Posterior cingulate gyrus (tissue), 11 donors: ENCODE measurements around the gene CAAP1.
"Not testable (repeated sequence)": the region's sequence is repeated elsewhere in the genome, so short reads cannot be mapped to it uniquely, and the experiment has no call there.

ENCODE experiments used
- DNase-seq, 10 donors: peaks; one replicate each; pipeline versions ENCODE4 v3.0.0 to v3.0.0-alpha.2; 2020 to 2021; ENCODE audit warnings: mixed read lengths in 3 of 10
- intact Hi-C: fragments of 100-400 bp; cut with DNase I; formaldehyde crosslinking; loops from one replicate; pipeline ENCODE4 v1.15.1; 2023

Gene CAAP1, protein sequence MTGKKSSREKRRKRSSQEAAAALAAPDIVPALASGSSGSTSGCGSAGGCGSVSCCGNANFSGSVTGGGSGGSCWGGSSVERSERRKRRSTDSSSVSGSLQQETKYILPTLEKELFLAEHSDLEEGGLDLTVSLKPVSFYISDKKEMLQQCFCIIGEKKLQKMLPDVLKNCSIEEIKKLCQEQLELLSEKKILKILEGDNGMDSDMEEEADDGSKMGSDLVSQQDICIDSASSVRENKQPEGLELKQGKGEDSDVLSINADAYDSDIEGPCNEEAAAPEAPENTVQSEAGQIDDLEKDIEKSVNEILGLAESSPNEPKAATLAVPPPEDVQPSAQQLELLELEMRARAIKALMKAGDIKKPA

DNA sequence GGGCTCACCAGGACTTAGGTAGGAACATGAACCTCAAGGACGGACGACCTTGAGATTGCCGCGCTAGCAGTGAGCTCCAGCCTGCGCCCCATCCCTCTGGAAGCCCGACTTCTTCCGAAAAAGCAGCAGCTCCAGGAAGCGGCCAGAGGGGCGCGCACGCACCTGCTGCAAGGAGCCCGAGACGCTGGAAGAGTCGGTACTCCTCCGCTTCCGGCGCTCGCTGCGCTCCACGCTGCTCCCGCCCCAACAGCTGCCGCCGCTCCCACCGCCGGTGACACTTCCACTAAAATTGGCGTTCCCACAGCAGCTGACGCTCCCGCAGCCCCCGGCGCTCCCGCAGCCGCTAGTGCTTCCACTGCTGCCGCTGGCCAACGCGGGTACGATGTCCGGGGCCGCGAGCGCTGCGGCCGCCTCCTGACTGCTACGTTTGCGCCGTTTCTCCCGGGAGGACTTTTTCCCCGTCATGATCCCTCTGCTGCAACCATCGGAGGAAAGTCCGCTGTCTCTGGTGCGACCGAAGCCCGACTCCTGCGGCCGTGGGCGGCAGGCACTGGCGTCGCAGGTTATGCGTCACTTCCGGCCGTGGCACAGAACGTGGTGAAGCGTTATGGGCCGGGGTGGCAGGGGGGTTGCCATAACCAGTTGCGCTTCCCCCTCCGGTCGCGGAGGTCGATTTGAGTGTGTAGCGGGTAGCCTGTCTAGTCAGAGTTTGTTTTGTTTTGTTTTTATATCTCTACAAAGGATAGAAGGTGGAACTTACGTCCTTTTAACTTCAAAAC is at the start of gene CAAP1:
TSS of gene CAAP1 (minus strand) at position 552 of the 779 bp plus-strand sequence. CDS start at position 465, 87 bp downstream.
- DNase-seq, result peak; percentile 89 to 99 (median 93)
- intact Hi-C loops, result loop anchor here (2.0 to 5.0 kb wide), 3 partner anchors 54 to 680 kb away; partner anchors contain the start of genes C9orf72, IFT74 and PLAA

DNA sequence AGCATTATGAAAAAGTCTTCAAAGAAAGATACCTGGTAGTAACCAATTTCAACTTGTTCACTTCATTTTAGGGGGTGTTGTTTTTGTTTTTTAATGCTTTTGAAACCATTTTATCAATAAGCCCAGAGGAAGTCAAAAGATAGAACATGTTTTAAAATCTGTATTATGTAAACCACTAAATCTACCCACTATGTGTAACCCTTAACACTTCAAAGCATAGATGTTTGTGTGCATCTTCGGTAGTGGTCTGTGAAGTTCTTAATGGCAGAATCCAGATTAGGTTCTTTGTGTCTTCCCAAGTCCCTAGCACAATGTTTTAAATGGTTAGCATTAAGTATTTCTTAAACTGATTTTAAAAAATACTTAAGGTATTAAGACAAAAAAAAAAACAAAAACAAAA is 48.2 kb upstream of the CAAP1 start:
- DNase-seq, result no peak
- intact Hi-C loops, result no loop called here

DNA sequence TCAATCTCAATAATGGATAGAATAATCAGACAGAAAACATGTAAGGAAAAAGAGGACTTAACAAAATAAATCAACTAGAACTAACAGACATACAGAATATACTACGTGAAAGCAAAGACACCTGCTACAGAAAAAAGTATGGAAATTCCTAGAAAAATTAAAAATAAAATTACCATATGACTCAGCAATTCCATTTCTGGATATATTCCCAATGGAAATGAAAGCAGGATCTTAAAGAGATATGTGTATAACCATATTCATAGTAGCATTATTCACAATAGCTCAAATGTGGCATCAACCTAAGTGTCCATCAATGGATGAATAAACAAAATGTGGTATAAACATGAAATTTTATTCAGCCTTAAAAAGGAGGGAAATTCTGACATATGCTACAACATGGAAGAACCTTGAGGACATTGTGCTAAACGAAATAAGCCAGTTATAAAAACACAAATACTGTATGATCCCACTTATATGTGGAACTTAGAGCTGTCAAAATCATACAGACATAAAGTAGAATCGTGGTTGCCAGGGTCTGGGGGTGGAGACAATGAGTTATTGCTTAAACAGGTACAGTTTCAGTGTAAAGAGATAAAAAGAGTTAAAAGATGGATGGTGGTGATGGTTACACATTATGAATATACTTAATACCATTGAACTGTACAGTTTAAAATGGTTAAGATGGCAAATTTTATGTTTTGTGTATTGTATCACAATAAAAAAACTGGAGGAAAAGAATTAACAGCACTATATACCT is 47.5 kb upstream of the CAAP1 start:
- intact Hi-C loops, result no loop called here
- DNase-seq, result no peak

DNA sequence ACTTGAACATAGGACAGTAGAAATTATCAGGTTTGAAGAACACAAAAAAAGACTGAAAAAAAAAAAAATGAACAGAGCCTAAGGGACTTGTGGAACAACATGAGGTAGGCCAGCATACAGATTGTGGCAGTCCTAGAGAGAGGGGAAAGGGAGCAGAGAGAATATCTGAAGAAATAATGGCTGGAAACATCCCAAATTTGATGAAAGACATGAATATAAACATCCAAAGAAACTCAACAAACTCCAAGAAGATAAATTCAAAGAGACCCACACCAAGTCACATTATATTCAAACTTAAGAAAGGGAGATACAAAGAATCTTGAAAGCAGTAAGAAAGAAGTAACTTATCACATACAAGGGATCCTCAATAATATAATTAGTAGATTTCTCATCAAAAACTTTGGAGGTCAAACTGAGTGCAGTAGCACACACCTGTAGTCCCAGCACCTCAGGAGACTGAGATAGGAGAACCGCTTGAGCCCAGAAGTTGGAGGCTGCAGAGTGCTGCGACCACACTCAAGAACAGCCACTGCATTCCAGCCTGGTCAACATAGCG is 45.3 kb upstream of the CAAP1 start:
- intact Hi-C loops, result no loop called here
- DNase-seq, result no peak

GRCh38 chr9:26935847-26936246 is 43.2 kb upstream of the CAAP1 start:
- intact Hi-C loops, result no loop called here
- DNase-seq, result no peak

DNA sequence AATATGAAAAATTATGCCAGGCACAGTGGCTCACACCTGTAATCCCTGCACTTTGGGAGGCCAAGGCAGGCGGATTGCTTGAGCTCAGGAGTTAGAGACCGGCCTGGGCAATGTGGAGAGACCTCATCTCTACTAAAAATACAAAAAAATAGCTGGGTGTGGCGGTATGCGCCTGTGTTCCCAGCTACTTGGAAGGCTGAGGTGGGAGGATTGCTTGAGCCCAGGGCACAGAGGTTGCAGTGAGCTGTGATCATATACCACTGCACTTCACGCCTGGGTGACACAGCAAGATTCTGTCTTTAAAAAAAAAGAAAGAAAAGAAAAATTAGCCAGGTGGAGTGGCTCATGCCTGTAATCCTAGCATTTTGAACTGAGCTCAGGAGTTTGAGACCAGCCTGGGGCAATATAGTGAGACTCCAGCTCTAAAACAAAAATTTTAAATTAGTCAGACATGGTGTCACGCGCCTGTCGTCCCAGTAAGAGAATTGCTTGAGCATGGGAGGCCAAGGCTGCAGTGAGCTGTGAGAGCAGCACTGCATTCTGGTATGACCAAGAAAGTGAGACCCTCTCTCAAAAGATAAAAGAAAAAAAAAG is 36.4 kb upstream of the CAAP1 start:
- no peak for DNase-seq
- intact Hi-C loops, result no loop called here

DNA sequence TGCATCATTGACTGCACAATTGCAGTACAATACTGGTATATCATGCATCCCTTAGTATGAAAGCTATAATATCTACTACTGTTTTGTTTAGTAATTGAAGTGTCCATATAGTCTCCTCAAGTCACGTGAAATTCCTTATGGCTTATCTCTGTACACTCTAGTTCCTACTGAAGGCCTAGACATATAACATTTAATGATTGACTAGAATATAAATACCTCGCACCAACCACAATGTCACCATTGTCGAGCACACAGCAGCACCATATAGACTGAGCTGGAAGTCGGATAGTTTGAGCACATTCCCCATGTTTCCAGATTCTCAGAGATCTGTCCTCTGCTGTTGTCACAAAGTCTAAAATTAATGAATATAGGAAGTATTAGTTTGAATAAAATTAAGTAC is 33.0 kb upstream of the CAAP1 start:
- DNase-seq, result no peak
- intact Hi-C loops, result no loop called here

DNA sequence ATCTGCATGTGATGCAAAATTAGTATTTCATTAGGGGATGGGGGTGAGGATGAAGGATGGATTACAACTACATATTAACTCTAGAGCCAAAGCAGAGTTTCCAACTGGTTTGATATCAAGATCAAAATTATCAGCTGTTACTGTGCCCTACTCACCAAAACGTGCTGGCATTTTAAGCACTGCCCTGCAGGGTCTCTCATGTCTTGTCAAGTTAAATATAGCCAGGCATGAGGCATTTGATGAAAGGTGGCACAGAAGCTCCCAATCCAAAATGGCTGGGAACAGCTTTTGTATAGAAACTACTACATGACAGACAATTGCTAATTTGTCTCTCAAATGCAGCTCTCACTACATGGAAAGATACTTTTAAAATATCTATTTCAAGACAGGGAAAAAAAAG is 27.1 kb upstream of the CAAP1 start:
- intact Hi-C loops, result no loop called here
- no peak for DNase-seq

DNA sequence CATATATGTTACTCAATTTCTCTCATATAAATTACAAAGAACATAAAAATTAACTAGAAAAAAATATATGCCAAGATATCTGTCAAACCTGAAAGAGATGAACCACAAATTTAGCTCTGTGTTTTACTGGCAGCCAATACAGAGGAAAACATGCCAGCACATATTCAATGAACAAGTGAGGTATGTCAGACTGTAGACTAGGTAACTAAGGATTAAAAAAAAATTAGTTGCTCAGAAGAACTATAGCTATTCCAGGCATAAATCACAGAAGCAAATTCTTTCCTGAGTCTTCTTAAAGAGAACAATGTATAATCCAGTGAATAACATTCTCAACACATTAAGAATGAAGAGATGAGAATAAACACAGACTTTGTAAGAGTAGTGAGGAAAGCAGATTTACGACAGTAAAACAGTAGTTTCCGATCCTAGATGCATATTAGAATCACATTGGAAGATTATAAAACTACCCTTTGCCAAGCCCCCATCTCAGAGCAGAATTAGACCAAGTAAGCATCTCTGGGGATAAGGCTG is 20.6 kb upstream of the CAAP1 start:
- intact Hi-C loops, result no loop called here
- no peak for DNase-seq

- no peak for DNase-seq
- intact Hi-C loops, result no loop called here
Measured at GRCh38 chr9:26904671-26905070, 12.1 kb upstream of the CAAP1 start.

GRCh38 chr9:26904070-26904469 is 11.5 kb upstream of the CAAP1 start:
- intact Hi-C loops, result no loop called here
- no peak for DNase-seq

DNA sequence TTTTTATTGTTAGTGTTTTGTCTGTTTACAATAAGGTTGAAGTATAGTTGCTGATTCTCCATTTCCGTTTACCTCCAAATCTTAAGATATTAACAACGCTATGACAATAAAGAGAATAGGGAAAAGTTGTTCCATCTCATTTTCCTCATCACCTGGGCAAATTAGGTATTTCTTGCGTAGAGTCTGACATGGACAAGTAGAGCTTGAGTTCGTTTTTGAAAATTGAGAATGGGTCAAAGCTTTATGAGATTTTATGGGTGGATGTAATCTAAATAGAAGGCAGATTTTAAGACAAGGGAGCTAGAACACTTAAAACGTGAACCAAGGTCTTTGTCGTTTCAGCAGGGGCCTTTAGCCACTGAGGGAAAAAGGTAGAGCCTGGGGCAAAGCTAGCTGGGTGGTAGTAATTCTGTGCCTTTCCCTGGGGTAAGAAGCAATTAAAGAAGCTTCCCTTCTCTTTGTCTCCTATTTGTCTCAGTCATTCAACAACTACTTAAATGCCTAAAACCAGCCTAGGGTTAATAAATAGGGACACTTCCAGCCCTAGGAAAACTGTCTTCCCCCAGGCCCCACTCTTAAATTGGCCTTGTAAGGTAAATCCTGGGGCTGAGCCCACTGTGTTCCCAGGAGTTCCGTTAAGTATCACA is 551 bp upstream of the CAAP1 start:
- DNase-seq, result no peak
- intact Hi-C loops, result loop anchor here (2.0 to 5.0 kb wide), 3 partner anchors 54 to 679 kb away; partner anchors contain the start of genes C9orf72, IFT74 and PLAA

DNA sequence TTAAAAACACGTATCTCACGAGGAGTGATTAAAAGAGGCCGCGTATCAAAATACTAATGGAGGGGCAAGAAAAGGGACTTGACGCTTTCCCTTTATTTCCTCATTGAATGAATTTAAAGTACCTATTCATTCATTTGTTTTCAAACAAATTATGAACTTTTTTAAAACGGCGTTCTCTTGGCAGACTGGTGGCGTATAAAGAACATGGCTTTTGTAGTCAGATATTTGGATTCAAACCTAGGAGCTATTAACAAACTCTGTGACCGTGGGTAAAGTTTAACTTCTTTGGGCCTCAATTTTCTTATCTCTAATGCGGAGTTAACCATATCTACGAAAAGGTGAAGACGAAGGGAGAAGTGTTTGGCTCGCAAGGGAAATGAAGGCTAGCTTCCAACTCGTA is 876 bp downstream of the CAAP1 start:
- intact Hi-C loops, result loop anchor here (2.0 to 5.0 kb wide), 3 partner anchors 55 to 681 kb away; partner anchors contain the start of genes C9orf72, IFT74 and PLAA
- no peak for DNase-seq

DNA sequence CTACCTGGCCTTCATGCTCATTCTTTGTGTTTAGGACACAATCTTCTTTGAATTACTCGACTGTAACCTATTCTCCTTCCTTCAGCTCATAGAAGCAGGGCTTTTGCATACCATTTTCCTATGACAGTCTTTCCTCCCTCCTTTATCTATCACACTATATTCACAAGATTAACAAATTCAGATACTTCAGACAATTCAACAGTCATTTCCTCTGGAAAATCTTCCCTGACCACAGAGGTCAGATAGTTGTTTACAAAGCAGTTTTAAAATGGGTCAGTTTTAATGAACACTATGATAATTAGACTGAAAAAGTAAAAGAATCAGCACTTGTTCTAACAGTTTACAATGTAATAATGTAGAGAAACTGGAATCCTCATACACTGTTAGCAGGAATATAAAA is 4.3 kb downstream of the CAAP1 start:
- no peak for DNase-seq
- intact Hi-C loops, result no loop called here

GRCh38 chr9:26882154-26882553 is 10.4 kb downstream of the CAAP1 start:
- intact Hi-C loops, result no loop called here
- no peak for DNase-seq

DNA sequence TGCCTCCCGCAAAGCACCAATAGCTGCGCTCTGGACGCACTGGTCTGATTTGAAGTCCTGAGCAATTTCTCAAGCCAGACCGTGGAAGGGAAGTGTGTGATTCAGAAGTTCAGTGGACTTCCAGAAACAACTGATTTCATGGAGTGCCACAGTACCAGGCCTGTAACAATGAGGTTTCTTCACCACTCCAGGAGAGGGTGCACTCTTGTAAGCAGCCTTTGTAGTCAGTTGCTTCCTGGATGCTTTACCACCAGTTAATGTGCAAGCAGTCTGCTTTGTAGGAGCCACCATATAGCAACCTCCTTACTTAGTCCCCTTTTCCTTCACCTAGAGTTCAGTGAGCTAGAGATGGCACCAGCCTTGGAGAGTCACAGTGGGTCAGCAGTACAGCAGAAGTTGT is 12.3 kb downstream of the CAAP1 start:
- intact Hi-C loops, result no loop called here
- DNase-seq, result no peak

DNA sequence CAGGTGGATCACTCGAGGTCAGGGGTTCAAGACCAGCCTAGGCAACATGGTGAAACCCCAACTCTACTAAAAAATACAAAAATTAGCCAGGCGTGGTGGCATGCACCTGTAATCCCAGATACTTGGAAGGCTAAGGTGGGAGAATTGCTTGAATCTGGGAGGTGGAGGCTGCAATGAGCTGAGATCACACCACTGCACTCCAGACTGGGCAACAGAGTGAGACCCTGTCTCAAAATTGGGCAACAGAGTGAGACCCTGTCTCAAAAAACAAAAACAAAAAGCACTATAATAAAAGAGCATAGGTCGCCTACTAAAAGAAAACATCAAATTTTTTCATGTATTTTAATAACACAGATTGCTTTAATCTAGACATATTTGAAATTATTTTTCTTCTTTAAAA is 17.4 kb downstream of the CAAP1 start:
- DNase-seq, intact Hi-C loops: not testable (repeated sequence)

- no peak for DNase-seq
- intact Hi-C loops, result no loop called here
Measured at GRCh38 chr9:26870292-26870691, 22.3 kb downstream of the CAAP1 start.

DNA sequence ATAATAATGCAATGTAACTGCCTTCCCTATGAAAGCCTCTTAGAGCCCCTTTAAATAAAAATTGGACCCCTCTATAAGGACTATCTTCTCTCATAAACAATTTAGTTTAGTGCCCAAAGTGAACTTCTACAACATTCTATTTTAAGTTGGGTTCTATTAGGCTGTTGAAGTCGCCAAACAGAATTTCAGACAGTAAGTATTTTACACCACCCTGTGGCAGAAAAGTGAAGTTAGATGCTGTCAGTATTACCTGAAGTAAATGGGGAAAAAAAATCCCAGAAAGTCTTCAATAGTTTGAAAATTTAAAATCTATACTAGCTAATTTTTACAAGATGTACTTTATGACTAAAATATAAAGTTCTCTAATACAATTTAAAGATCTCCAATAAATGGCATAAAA is 29.5 kb downstream of the CAAP1 start:
- no peak for DNase-seq
- intact Hi-C loops, result no loop called here
